ENCODE data around the gene SEPTIN6. TPM values are rescaled to one million over a fixed set of nuclear protein-coding genes. Genes with fewer than 3 reads are reported as not detected.

Gene SEPTIN6
- total and polyA plus RNA-seq, 2 of the 8 experiments (the other 6 are each of a cell fraction or from before 2014, with no cell fraction given) = 31.0 to 42.6 TPM

DNA sequence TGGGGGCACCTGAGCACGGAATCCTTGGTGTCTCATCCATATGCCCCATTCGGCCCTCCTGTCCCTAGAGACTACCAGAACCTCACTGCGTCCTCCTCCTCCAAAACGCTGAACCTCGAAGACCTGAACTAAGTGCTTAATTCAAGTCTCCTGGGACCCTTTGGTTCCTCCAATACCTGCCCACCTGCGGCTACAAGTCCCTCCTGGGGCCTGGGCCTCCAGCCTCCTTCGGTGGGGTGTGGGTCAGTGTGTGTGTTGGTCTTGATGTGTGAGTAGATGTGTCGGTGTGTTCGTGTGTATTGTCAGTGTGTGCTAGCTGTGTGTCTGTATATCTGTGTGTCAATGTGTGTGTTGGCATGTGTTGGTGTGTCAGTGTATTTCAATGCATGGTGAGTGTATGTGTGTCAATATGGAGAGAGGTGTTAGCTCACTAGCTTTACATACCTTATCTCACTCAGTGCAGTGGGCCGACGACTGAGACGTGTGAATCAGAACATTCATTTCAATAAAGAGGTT lies 2.6 kb upstream of the SEPTIN6 start (continued):
- TF ChIP-seq RNF2 (IDR thresholded peaks at IDR 0.05; ENCODE audit: borderline replicate concordance, low read depth, low read length, missing control alignments, poor library complexity, severe bottlenecking) = no peak
- no peak for TF ChIP-seq TAF1 (IDR thresholded peaks at IDR 0.05; ENCODE audit: low read depth, low read length)
- TF ChIP-seq SIX5 (IDR thresholded peaks at IDR 0.05; ENCODE audit: low read depth, low read length) = no peak
- no peak for TF ChIP-seq GABPA (IDR thresholded peaks at IDR 0.05; ENCODE audit: borderline replicate concordance, insufficient read depth, low read length)
